ENCODE data around the gene MUC20. TPM values are rescaled to one million over a fixed set of nuclear protein-coding genes. Genes with fewer than 3 reads are reported as not detected.

MUC20 gene
- total and polyA plus RNA-seq, 2 donors (not counting 1 experiment from before 2014, with no cell fraction given), result 0.54 to 0.66 TPM

DNA sequence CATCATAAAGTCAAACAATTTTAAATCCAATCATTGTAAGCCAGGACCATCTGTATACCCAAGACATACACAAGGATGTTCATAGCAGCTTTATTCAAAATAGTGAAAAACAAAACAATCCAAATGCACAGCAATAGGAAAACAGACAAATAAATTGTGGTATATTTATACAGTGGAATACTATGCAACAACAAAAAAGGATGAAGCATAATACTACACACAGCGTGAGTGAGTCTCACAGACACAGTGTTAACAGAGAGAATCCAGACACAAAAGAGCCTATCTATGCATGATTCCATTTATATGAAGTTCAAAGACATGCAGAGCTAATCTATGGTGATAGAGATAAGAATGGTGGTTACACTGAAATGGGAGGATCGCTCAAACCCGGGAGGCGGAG lies 5.6 kb upstream of the MUC20 start:
- no peaks in the 10 kb centered on the region for H3K79me2 ChIP-seq (ENCODE audit: control insufficient read depth, insufficient read depth, low read length)
- H2AFZ ChIP-seq (ENCODE audit: low read length), result no peak overlapping the region
- H3K27me3 ChIP-seq (ENCODE audit: control insufficient read depth, insufficient read depth, low read length), result peaks cover 3% of the 10 kb centered on the region
- H3K36me3 ChIP-seq (ENCODE audit: control insufficient read depth, insufficient read depth, low read length), result peaks cover 1% of the 10 kb centered on the region
- H3K27ac ChIP-seq (ENCODE audit: insufficient read depth, low read length), result no peak overlapping the region
- H3K9me3 ChIP-seq (ENCODE audit: control insufficient read depth, insufficient read depth, low read depth, low read length), result no peaks in the 10 kb centered on the region
- H3K4me3 ChIP-seq (replicated peaks in 1 of 4; ENCODE audit: control extremely low read depth in 1 of 4, insufficient read depth in 1 of 4, low read depth in 3 of 4, low read length in 4 of 4), result no peak overlapping the region
- no peak for DNase-seq (ENCODE audit: low read depth in 2 of 2)
- TF ChIP-seq EZH2 (IDR thresholded peaks at IDR 0.05; ENCODE audit: low read length, missing control alignments), result no peak
- H3K4me2 ChIP-seq (ENCODE audit: extremely low read depth, insufficient read depth, low read length), result no peak overlapping the region
- H4K20me1 ChIP-seq (ENCODE audit: control insufficient read depth, extremely low read depth, insufficient read depth, low read length), result no peaks in the 10 kb centered on the region
- no peak overlapping the region for H3K9ac ChIP-seq (ENCODE audit: insufficient read depth, low read length)
- peaks cover 3% of the 10 kb centered on the region for H3K4me1 ChIP-seq (ENCODE audit: control insufficient read depth, extremely low read depth, insufficient read depth, low read length)

DNA sequence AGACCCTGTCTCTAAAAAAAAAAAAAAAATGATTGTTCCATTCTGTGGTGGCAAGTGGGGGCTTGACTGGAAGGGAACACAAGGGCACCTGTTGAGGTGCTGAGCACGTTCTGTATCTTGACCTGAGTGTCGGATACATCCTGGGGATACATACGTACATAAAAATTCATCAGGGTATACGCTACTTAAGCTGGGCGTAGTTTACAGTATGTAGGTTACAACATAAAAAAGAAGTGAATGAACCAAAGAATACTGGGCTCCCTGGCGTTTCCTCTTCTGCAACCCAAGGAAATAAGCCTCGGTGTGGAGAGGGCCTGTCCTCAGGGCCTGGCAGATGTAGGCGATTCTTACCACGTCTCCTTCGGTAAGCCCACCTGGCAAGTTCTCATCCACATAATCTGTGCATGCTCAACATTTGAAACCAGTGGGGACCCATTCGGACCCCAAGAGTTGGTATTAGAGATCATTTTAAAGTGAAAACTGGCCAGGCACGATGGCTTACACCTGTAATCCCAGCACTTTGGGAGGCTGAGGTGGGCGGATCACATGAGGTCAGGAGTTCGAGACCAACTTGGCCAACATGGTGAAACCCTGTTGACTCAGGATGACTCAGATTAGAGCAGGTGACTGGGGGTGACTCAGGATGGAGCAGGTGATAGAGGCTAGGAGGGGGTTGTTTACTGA lies 5.1 kb upstream of the MUC20 start:
- Histone ChIP-seq H3K27me3 (ENCODE audit: control insufficient read depth, insufficient read depth, low read length) (peaks cover 3% of the 10 kb centered on the region), H3K27ac (ENCODE audit: insufficient read depth, low read length) (no peak overlapping the region), H3K9ac (ENCODE audit: insufficient read depth, low read length) (no peak overlapping the region), H4K20me1 (ENCODE audit: control insufficient read depth, extremely low read depth, insufficient read depth, low read length) (no peaks in the 10 kb centered on the region), H3K4me3 (replicated peaks in 1 of 4; ENCODE audit: control extremely low read depth in 1 of 4, insufficient read depth in 1 of 4, low read depth in 3 of 4, low read length in 4 of 4) (no peak overlapping the region), H3K79me2 (ENCODE audit: control insufficient read depth, insufficient read depth, low read length) (no peaks in the 10 kb centered on the region), H3K36me3 (ENCODE audit: control insufficient read depth, insufficient read depth, low read length) (peaks cover 1% of the 10 kb centered on the region), H3K4me1 (ENCODE audit: control insufficient read depth, extremely low read depth, insufficient read depth, low read length) (peaks cover 3% of the 10 kb centered on the region), H3K4me2 (ENCODE audit: extremely low read depth, insufficient read depth, low read length) (no peak overlapping the region), H2AFZ (ENCODE audit: low read length) (no peak overlapping the region), H3K9me3 (ENCODE audit: control insufficient read depth, insufficient read depth, low read depth, low read length) (no peaks in the 10 kb centered on the region)
- peak in 1 of 2 donors; percentile 45 for DNase-seq (ENCODE audit: low read depth in 2 of 2)
- TF ChIP-seq, protein P1, sequence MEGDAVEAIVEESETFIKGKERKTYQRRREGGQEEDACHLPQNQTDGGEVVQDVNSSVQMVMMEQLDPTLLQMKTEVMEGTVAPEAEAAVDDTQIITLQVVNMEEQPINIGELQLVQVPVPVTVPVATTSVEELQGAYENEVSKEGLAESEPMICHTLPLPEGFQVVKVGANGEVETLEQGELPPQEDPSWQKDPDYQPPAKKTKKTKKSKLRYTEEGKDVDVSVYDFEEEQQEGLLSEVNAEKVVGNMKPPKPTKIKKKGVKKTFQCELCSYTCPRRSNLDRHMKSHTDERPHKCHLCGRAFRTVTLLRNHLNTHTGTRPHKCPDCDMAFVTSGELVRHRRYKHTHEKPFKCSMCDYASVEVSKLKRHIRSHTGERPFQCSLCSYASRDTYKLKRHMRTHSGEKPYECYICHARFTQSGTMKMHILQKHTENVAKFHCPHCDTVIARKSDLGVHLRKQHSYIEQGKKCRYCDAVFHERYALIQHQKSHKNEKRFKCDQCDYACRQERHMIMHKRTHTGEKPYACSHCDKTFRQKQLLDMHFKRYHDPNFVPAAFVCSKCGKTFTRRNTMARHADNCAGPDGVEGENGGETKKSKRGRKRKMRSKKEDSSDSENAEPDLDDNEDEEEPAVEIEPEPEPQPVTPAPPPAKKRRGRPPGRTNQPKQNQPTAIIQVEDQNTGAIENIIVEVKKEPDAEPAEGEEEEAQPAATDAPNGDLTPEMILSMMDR (conservative IDR thresholded peaks at IDR 0.05 in 1 of 2, IDR thresholded peaks at IDR 0.05 in 1 of 2; ENCODE audit: low read depth in 1 of 2, low read length in 2 of 2), result no peak
- no peak for TF ChIP-seq EZH2 (IDR thresholded peaks at IDR 0.05; ENCODE audit: low read length, missing control alignments)

DNA sequence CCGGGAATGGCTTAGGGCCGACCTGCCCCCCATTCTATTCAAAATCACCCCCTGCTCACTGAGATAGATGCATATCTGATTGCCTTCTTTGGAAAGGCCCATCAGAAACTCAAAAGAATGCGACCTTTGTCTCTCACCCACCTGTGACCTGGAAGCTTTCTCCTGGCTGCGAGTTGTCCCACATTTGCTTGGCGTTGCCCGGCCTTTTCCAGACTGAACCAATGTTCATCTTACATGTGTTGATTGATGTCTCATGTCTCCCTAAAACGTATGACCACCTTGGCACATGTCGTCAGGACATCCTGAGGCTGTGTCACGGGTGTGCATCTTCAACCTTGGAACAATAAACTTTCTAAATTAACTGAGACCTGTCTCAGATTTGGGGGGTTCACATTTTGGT lies 3.4 kb upstream of the MUC20 start:
- no peak for DNase-seq (ENCODE audit: low read depth in 2 of 2)
- no peak overlapping the region for H3K27ac ChIP-seq (ENCODE audit: insufficient read depth, low read length)
- no peak overlapping the region for H3K4me3 ChIP-seq (replicated peaks in 1 of 4; ENCODE audit: control extremely low read depth in 1 of 4, insufficient read depth in 1 of 4, low read depth in 3 of 4, low read length in 4 of 4)
- peaks cover 1% of the 10 kb centered on the region for H3K36me3 ChIP-seq (ENCODE audit: control insufficient read depth, insufficient read depth, low read length)
- H3K4me2 ChIP-seq (ENCODE audit: extremely low read depth, insufficient read depth, low read length), result no peak overlapping the region
- peaks cover 3% of the 10 kb centered on the region for H3K4me1 ChIP-seq (ENCODE audit: control insufficient read depth, extremely low read depth, insufficient read depth, low read length)
- no peaks in the 10 kb centered on the region for H3K79me2 ChIP-seq (ENCODE audit: control insufficient read depth, insufficient read depth, low read length)
- peaks cover 3% of the 10 kb centered on the region for H3K27me3 ChIP-seq (ENCODE audit: control insufficient read depth, insufficient read depth, low read length)
- no peak overlapping the region for H2AFZ ChIP-seq (ENCODE audit: low read length)
- no peaks in the 10 kb centered on the region for H4K20me1 ChIP-seq (ENCODE audit: control insufficient read depth, extremely low read depth, insufficient read depth, low read length)
- TF ChIP-seq, protein P1 (conservative IDR thresholded peaks at IDR 0.05 in 1 of 2, IDR thresholded peaks at IDR 0.05 in 1 of 2; ENCODE audit: low read depth in 1 of 2, low read length in 2 of 2), result no peak
- TF ChIP-seq EZH2 (IDR thresholded peaks at IDR 0.05; ENCODE audit: low read length, missing control alignments), result no peak
- no peaks in the 10 kb centered on the region for H3K9me3 ChIP-seq (ENCODE audit: control insufficient read depth, insufficient read depth, low read depth, low read length)
- H3K9ac ChIP-seq (ENCODE audit: insufficient read depth, low read length), result no peak overlapping the region
